ENCODE results near the gene KIF5C.

Gene KIF5C

DNA sequence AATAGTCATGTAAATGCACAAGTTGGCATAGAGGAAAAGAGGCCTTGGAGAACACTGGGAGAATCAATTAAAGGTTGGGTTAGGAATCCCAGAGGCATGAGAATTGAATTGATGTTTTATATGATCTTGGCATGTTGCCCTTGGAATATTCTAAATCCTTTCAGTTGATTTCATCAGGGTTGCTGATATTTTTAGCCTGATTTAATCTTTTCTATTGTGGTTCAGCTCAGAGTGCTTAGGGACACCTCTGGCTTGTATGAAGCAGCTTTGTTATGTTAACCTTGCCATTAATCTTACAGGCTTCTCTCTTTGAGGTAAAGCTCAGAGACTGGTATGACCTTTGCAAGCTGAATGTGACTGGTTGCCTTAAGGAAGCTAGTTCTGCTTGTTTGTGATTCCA is 99.1 kb downstream of the KIF5C start:
- H3K4me1 ChIP-seq (ENCODE audit: control insufficient read depth, insufficient read depth, low read length), result no peaks in the 10 kb centered on the region
- H3K36me3 ChIP-seq (ENCODE audit: control insufficient read depth in 2 of 2, insufficient read depth in 1 of 2, low read length in 2 of 2), result peaks cover 0 to 52% of the 10 kb centered on the region in 2 experiments; a peak in 2 of 3 replicates
- H3K27ac ChIP-seq (ENCODE audit: extremely low read depth, low read depth, low read length), result no peak overlapping the region
- no peaks in the 10 kb centered on the region for H3K9me3 ChIP-seq (ENCODE audit: control insufficient read depth, insufficient read depth, low read depth, low read length)
- ChIA-PET CTCF (interaction anchor here (0.6 to 1.1 kb wide), 2 partner anchors 561 to 587 kb away, joined by 3 to 4 read pairs; no protein-coding TSS in a partner anchor), POLR2A (no interaction called here)
- no peak overlapping the region for H3K4me3 ChIP-seq (ENCODE audit: low read depth, low read length)
- TF ChIP-seq ZNF521 (tag by site-specific recombination; IDR thresholded peaks at IDR 0.05) (no peak), ZNF600 (tag by site-specific recombination; IDR thresholded peaks at IDR 0.05) (no peak), ZFP41 (tag by site-specific recombination; IDR thresholded peaks at IDR 0.05; ENCODE audit: borderline replicate concordance) (no peak), ZNF571 (tag by site-specific recombination; IDR thresholded peaks at IDR 0.05) (no peak), ZNF501 (tag by site-specific recombination; IDR thresholded peaks at IDR 0.05) (no peak), ZNF48 (tag by site-specific recombination; IDR thresholded peaks at IDR 0.05) (no peak), GLI4 (tag by site-specific recombination; IDR thresholded peaks at IDR 0.05) (no peak), ZNF335 (tag by site-specific recombination; conservative IDR thresholded peaks at IDR 0.05) (no peak), ZNF510 (tag by site-specific recombination; IDR thresholded peaks at IDR 0.05; ENCODE audit: insufficient replicate concordance) (no peak), ZNF214 (tag by site-specific recombination; IDR thresholded peaks at IDR 0.05; ENCODE audit: borderline replicate concordance) (no peak), ZNF121 (tag by site-specific recombination; IDR thresholded peaks at IDR 0.05) (no peak), ZNF37A (tag by site-specific recombination; IDR thresholded peaks at IDR 0.05) (no peak)
- TF ChIP-seq, protein P1, sequence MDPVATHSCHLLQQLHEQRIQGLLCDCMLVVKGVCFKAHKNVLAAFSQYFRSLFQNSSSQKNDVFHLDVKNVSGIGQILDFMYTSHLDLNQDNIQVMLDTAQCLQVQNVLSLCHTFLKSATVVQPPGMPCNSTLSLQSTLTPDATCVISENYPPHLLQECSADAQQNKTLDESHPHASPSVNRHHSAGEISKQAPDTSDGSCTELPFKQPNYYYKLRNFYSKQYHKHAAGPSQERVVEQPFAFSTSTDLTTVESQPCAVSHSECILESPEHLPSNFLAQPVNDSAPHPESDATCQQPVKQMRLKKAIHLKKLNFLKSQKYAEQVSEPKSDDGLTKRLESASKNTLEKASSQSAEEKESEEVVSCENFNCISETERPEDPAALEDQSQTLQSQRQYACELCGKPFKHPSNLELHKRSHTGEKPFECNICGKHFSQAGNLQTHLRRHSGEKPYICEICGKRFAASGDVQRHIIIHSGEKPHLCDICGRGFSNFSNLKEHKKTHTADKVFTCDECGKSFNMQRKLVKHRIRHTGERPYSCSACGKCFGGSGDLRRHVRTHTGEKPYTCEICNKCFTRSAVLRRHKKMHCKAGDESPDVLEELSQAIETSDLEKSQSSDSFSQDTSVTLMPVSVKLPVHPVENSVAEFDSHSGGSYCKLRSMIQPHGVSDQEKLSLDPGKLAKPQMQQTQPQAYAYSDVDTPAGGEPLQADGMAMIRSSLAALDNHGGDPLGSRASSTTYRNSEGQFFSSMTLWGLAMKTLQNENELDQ (tag by site-specific recombination; IDR thresholded peaks at IDR 0.05; ENCODE audit: low read depth), result no peak
- TF ChIP-seq, protein P2, sequence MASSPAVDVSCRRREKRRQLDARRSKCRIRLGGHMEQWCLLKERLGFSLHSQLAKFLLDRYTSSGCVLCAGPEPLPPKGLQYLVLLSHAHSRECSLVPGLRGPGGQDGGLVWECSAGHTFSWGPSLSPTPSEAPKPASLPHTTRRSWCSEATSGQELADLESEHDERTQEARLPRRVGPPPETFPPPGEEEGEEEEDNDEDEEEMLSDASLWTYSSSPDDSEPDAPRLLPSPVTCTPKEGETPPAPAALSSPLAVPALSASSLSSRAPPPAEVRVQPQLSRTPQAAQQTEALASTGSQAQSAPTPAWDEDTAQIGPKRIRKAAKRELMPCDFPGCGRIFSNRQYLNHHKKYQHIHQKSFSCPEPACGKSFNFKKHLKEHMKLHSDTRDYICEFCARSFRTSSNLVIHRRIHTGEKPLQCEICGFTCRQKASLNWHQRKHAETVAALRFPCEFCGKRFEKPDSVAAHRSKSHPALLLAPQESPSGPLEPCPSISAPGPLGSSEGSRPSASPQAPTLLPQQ (tag by site-specific recombination; IDR thresholded peaks at IDR 0.05), result no peak
- TF ChIP-seq, protein P3, sequence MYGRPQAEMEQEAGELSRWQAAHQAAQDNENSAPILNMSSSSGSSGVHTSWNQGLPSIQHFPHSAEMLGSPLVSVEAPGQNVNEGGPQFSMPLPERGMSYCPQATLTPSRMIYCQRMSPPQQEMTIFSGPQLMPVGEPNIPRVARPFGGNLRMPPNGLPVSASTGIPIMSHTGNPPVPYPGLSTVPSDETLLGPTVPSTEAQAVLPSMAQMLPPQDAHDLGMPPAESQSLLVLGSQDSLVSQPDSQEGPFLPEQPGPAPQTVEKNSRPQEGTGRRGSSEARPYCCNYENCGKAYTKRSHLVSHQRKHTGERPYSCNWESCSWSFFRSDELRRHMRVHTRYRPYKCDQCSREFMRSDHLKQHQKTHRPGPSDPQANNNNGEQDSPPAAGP (tag by site-specific recombination; IDR thresholded peaks at IDR 0.05), result no peak
- TF ChIP-seq, protein P4, sequence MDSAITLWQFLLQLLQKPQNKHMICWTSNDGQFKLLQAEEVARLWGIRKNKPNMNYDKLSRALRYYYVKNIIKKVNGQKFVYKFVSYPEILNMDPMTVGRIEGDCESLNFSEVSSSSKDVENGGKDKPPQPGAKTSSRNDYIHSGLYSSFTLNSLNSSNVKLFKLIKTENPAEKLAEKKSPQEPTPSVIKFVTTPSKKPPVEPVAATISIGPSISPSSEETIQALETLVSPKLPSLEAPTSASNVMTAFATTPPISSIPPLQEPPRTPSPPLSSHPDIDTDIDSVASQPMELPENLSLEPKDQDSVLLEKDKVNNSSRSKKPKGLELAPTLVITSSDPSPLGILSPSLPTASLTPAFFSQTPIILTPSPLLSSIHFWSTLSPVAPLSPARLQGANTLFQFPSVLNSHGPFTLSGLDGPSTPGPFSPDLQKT (IDR thresholded peaks at IDR 0.05; ENCODE audit: borderline replicate concordance, low read depth, low read length), result no peak
- TF ChIP-seq, protein P5, sequence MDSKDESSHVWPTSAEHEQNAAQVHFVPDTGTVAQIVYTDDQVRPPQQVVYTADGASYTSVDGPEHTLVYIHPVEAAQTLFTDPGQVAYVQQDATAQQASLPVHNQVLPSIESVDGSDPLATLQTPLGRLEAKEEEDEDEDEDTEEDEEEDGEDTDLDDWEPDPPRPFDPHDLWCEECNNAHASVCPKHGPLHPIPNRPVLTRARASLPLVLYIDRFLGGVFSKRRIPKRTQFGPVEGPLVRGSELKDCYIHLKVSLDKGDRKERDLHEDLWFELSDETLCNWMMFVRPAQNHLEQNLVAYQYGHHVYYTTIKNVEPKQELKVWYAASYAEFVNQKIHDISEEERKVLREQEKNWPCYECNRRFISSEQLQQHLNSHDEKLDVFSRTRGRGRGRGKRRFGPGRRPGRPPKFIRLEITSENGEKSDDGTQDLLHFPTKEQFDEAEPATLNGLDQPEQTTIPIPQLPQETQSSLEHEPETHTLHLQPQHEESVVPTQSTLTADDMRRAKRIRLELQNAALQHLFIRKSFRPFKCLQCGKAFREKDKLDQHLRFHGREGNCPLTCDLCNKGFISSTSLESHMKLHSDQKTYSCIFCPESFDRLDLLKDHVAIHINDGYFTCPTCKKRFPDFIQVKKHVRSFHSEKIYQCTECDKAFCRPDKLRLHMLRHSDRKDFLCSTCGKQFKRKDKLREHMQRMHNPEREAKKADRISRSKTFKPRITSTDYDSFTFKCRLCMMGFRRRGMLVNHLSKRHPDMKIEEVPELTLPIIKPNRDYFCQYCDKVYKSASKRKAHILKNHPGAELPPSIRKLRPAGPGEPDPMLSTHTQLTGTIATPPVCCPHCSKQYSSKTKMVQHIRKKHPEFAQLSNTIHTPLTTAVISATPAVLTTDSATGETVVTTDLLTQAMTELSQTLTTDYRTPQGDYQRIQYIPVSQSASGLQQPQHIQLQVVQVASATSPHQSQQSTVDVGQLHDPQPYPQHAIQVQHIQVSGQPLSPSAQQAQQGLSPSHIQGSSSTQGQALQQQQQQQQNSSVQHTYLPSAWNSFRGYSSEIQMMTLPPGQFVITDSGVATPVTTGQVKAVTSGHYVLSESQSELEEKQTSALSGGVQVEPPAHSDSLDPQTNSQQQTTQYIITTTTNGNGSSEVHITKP (tag by site-specific recombination; IDR thresholded peaks at IDR 0.05), result no peak
- TF ChIP-seq, protein P6, sequence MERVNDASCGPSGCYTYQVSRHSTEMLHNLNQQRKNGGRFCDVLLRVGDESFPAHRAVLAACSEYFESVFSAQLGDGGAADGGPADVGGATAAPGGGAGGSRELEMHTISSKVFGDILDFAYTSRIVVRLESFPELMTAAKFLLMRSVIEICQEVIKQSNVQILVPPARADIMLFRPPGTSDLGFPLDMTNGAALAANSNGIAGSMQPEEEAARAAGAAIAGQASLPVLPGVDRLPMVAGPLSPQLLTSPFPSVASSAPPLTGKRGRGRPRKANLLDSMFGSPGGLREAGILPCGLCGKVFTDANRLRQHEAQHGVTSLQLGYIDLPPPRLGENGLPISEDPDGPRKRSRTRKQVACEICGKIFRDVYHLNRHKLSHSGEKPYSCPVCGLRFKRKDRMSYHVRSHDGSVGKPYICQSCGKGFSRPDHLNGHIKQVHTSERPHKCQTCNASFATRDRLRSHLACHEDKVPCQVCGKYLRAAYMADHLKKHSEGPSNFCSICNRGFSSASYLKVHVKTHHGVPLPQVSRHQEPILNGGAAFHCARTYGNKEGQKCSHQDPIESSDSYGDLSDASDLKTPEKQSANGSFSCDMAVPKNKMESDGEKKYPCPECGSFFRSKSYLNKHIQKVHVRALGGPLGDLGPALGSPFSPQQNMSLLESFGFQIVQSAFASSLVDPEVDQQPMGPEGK (tag by site-specific recombination; IDR thresholded peaks at IDR 0.05), result no peak
